Neutrophil (primary cell): Measurements from ENCODE around the gene EXOSC7.

Source experiments
- H3K27ac ChIP-seq: fragments of 200-600 bp; sonication (generic); 2 replicates; pipeline ENCODE4 v1.5.1; 2016; ENCODE audit warnings: mild to moderate bottlenecking, moderate library complexity
- H3K27me3 ChIP-seq: fragments of 200-600 bp; sonication (generic); 2 replicates; pipeline ENCODE4 v1.6.0; 2016; ENCODE audit warnings: mild to moderate bottlenecking
- H3K36me3 ChIP-seq: fragments of 200-600 bp; sonication (generic); 2 replicates; pipeline ENCODE4 v1.5.1; 2017
- H3K4me1 ChIP-seq, 2 experiments: fragments of 200-600 bp in 1 of 2; sonication (generic) in 1 of 2; 1 replicate in 1 of 2; 2 replicates in 1 of 2; pipeline versions ENCODE4 v1.5.1 to v1.6.1; 2013 to 2016; ENCODE audit warnings: low read depth in 1 of 2, low read length in 1 of 2, mild to moderate bottlenecking in 1 of 2, moderate library complexity in 1 of 2; ENCODE audit not compliant: control insufficient read depth in 1 of 2, insufficient read depth in 1 of 2
- H3K4me3 ChIP-seq, 2 experiments: fragments of 200-600 bp in 1 of 2; sonication (generic) in 1 of 2; 1 replicate in 1 of 2; 2 replicates in 1 of 2; pipeline ENCODE4 v1.5.1; 2013 to 2016; ENCODE audit warnings: low read depth in 1 of 2, low read length in 1 of 2, mild to moderate bottlenecking in 1 of 2, moderate library complexity in 1 of 2
- H3K9me3 ChIP-seq: fragments of 200-600 bp; sonication (generic); 2 replicates; pipeline ENCODE4 v1.5.1; 2016
- TF ChIP-seq, protein P1 (sequence below): fragments of 200-600 bp; sonication (generic); IDR thresholded peaks from 2 replicates; pipeline ENCODE4 v1.5.1; 2016; ENCODE audit warnings: antibody characterized with exemption

EXOSC7 gene

GRCh38 chr3:45008117-45008516 is 32.1 kb downstream of the EXOSC7 start:
- Histone ChIP-seq H3K9me3 (no peaks in the 10 kb centered on the region), H3K4me1 (peaks cover 0 to 7% of the 10 kb centered on the region in 2 experiments), H3K27me3 (no peaks in the 10 kb centered on the region), H3K4me3 (no peak overlapping the region), H3K27ac (no peak overlapping the region), H3K36me3 (peaks cover 23% of the 10 kb centered on the region)
- TF ChIP-seq, protein P1, sequence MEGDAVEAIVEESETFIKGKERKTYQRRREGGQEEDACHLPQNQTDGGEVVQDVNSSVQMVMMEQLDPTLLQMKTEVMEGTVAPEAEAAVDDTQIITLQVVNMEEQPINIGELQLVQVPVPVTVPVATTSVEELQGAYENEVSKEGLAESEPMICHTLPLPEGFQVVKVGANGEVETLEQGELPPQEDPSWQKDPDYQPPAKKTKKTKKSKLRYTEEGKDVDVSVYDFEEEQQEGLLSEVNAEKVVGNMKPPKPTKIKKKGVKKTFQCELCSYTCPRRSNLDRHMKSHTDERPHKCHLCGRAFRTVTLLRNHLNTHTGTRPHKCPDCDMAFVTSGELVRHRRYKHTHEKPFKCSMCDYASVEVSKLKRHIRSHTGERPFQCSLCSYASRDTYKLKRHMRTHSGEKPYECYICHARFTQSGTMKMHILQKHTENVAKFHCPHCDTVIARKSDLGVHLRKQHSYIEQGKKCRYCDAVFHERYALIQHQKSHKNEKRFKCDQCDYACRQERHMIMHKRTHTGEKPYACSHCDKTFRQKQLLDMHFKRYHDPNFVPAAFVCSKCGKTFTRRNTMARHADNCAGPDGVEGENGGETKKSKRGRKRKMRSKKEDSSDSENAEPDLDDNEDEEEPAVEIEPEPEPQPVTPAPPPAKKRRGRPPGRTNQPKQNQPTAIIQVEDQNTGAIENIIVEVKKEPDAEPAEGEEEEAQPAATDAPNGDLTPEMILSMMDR = no peak

GRCh38 chr3:45009868-45010267 is 33.8 kb downstream of the EXOSC7 start:
- H3K4me3 ChIP-seq = no peak overlapping the region
- H3K4me1 ChIP-seq = peaks cover 0 to 7% of the 10 kb centered on the region in 2 experiments
- TF ChIP-seq, protein P1 = no peak
- no peaks in the 10 kb centered on the region for H3K9me3 ChIP-seq
- H3K27me3 ChIP-seq = no peaks in the 10 kb centered on the region
- peaks cover 30% of the 10 kb centered on the region for H3K36me3 ChIP-seq
- no peak overlapping the region for H3K27ac ChIP-seq

DNA sequence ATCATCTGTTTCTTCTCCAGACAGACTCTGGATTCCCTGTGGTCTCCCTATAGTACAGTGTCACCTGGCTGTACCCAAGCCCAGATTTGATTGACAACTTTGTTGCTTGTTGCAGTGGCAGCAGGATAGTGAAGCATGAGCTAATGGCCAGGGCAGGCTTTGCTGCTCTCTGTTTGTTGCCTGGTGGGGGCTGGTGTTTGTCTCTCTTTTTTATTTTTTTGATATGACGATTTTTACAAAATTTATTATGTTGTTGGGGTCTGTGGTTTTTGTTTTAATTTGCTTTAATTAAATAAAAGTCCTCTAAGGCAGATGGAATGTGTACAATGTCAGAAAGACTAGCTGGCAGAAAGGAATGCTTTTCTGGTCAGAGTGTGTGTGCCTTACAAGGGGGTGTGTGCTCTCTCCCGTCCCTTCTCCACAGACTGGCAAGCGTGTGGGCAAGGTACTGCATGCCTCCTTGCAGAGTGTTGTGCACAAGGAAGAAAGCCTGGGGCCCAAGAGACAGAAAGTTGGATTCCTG is 34.8 kb downstream of the EXOSC7 start:
- Histone ChIP-seq H3K4me3 (no peak overlapping the region), H3K27me3 (no peaks in the 10 kb centered on the region), H3K36me3 (peaks cover 30% of the 10 kb centered on the region), H3K9me3 (no peaks in the 10 kb centered on the region), H3K4me1 (peaks cover 0 to 7% of the 10 kb centered on the region in 2 experiments), H3K27ac (no peak overlapping the region)
- TF ChIP-seq, protein P1 = no peak

- H3K4me3 ChIP-seq = no peak overlapping the region
- H3K27ac ChIP-seq = no peak overlapping the region
- H3K4me1 ChIP-seq = peaks cover 0 to 7% of the 10 kb centered on the region in 2 experiments
- H3K9me3 ChIP-seq = no peaks in the 10 kb centered on the region
- TF ChIP-seq, protein P1 = no peak
- peaks cover 30% of the 10 kb centered on the region for H3K36me3 ChIP-seq
- H3K27me3 ChIP-seq = no peaks in the 10 kb centered on the region
Observed at GRCh38 chr3:45011756-45012508, 35.9 kb downstream of the EXOSC7 start.

DNA sequence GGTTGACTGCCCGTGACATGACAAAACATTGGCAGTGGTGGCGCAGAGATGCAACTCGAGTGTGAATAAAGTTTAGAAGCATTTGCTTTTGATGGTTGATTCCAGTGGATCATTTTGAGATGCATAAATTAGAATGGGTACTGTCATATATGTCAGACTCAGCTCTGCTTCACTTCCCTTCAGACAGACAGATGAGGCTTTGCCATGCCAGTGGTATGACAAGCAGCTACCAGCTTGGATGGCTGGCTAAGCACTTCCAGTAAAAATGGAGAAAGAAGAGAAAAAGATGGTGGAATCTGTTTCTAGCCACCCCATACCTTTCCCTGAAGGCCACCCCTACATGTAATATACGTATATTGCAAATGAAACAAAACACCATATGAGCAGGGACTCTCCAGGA is 36.5 kb downstream of the EXOSC7 start:
- H3K27ac ChIP-seq = no peak overlapping the region
- peaks cover 0 to 7% of the 10 kb centered on the region in 2 experiments for H3K4me1 ChIP-seq
- TF ChIP-seq, protein P1 = no peak
- H3K27me3 ChIP-seq = no peaks in the 10 kb centered on the region
- H3K36me3 ChIP-seq = peaks cover 25% of the 10 kb centered on the region
- H3K4me3 ChIP-seq = no peak overlapping the region
- H3K9me3 ChIP-seq = no peaks in the 10 kb centered on the region
